ENCODE measurements around the gene NAGLU. TPM values are rescaled to one million over a fixed set of nuclear protein-coding genes. Genes with fewer than 3 reads are reported as not detected.

The NAGLU gene
- total and polyA plus RNA-seq, 2 of the 13 experiments (the other 11 are each of a cell fraction or from before 2014, with no cell fraction given) = 28.2 to 40.1 TPM

DNA sequence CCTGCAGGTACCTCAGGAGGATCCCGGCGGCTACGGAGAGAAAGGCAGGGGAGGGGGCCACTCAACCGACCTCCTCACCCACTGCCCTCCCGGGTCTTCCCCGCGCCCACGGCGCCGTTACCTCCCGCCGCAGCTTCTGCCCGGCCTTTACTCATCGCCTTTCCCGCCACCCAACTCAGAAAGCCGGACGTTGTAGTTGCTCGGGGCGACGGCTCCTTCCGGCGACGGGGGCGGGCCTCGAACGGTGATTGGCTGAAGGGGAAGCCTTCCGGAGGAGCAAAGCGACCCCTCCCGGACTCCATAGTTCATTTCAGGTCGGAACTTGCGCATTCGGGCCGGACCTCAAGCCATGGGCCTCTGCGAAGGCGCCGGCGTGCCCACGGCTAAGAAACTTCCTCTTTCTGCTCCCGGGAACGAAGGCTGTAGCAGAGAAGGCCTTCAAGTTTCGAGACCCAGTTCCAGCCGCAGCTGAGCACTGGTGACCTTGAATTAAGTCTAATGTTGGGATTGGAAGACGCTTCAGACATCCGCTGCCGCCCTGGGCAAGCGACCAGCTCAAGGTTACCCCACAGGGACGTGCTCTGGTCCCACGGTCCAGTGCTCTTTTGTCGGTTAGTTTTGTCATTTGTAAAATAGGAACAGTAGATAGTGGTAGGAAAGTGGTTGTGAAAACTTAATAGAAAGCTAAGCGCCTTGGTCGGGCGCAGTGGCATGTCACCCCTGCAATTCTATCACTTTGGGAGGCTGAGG, 41.7 kb downstream of the NAGLU start, which contains the start of gene PSMC3IP (continued):
- TF ChIP-seq, protein P1, sequence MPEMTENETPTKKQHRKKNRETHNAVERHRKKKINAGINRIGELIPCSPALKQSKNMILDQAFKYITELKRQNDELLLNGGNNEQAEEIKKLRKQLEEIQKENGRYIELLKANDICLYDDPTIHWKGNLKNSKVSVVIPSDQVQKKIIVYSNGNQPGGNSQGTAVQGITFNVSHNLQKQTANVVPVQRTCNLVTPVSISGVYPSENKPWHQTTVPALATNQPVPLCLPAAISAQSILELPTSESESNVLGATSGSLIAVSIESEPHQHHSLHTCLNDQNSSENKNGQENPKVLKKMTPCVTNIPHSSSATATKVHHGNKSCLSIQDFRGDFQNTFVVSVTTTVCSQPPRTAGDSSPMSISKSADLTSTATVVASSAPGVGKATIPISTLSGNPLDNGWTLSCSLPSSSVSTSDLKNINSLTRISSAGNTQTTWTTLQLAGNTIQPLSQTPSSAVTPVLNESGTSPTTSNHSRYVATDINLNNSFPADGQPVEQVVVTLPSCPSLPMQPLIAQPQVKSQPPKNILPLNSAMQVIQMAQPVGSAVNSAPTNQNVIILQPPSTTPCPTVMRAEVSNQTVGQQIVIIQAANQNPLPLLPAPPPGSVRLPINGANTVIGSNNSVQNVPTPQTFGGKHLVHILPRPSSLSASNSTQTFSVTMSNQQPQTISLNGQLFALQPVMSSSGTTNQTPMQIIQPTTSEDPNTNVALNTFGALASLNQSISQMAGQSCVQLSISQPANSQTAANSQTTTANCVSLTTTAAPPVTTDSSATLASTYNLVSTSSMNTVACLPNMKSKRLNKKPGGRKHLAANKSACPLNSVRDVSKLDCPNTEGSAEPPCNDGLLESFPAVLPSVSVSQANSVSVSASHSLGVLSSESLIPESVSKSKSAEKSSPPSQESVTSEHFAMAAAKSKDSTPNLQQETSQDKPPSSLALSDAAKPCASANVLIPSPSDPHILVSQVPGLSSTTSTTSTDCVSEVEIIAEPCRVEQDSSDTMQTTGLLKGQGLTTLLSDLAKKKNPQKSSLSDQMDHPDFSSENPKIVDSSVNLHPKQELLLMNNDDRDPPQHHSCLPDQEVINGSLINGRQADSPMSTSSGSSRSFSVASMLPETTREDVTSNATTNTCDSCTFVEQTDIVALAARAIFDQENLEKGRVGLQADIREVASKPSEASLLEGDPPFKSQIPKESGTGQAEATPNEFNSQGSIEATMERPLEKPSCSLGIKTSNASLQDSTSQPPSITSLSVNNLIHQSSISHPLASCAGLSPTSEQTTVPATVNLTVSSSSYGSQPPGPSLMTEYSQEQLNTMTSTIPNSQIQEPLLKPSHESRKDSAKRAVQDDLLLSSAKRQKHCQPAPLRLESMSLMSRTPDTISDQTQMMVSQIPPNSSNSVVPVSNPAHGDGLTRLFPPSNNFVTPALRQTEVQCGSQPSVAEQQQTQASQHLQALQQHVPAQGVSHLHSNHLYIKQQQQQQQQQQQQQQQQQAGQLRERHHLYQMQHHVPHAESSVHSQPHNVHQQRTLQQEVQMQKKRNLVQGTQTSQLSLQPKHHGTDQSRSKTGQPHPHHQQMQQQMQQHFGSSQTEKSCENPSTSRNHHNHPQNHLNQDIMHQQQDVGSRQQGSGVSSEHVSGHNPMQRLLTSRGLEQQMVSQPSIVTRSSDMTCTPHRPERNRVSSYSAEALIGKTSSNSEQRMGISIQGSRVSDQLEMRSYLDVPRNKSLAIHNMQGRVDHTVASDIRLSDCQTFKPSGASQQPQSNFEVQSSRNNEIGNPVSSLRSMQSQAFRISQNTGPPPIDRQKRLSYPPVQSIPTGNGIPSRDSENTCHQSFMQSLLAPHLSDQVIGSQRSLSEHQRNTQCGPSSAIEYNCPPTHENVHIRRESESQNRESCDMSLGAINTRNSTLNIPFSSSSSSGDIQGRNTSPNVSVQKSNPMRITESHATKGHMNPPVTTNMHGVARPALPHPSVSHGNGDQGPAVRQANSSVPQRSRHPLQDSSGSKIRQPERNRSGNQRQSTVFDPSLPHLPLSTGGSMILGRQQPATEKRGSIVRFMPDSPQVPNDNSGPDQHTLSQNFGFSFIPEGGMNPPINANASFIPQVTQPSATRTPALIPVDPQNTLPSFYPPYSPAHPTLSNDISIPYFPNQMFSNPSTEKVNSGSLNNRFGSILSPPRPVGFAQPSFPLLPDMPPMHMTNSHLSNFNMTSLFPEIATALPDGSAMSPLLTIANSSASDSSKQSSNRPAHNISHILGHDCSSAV (CRISPR knock-in tag; IDR thresholded peaks at IDR 0.05; ENCODE audit: borderline replicate concordance) = no peak
- TF ChIP-seq ZFP36L2 (CRISPR knock-in tag; IDR thresholded peaks at IDR 0.05) (no peak), KLF15 (CRISPR knock-in tag; IDR thresholded peaks at IDR 0.05; ENCODE audit: borderline replicate concordance) (peak; percentile 70; the same call in 1 of the 2 replicates), ZNF672 (CRISPR knock-in tag; IDR thresholded peaks at IDR 0.05) (no peak), KDM4B (CRISPR knock-in tag; IDR thresholded peaks at IDR 0.05) (0 out of 2 replicates have a peak, but pooled peaks have one; percentile 16), NFIB (CRISPR knock-in tag; IDR thresholded peaks at IDR 0.05; ENCODE audit: borderline replicate concordance) (no peak), ZNF670 (CRISPR knock-in tag; IDR thresholded peaks at IDR 0.05; ENCODE audit: borderline replicate concordance) (no peak), ZNF431 (CRISPR knock-in tag; IDR thresholded peaks at IDR 0.05; ENCODE audit: borderline replicate concordance, low read depth) (peak; percentile 39; the same call in 1 of the 2 replicates), JDP2 (CRISPR knock-in tag; IDR thresholded peaks at IDR 0.05; ENCODE audit: borderline replicate concordance) (no peak), MED13 (CRISPR knock-in tag; IDR thresholded peaks at IDR 0.05) (no peak), HOXA9 (CRISPR knock-in tag; IDR thresholded peaks at IDR 0.05; ENCODE audit: borderline replicate concordance) (peak; percentile 42; the same call in 1 of the 2 replicates)
- TF ChIP-seq, protein P2, sequence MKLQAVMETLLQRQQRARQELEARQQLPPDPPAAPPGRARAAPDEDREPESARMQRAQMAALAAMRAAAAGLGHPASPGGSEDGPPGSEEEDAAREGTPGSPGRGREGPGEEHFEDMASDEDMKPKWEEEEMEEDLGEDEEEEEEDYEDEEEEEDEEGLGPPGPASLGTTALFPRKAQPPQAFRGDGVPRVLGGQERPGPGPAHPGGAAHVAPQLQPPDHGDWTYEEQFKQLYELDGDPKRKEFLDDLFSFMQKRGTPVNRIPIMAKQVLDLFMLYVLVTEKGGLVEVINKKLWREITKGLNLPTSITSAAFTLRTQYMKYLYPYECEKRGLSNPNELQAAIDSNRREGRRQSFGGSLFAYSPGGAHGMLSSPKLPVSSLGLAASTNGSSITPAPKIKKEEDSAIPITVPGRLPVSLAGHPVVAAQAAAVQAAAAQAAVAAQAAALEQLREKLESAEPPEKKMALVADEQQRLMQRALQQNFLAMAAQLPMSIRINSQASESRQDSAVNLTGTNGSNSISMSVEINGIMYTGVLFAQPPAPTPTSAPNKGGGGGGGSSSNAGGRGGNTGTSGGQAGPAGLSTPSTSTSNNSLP (IDR thresholded peaks at IDR 0.05; ENCODE audit: low read depth, low read length) = no peak
- TF ChIP-seq, protein P3, sequence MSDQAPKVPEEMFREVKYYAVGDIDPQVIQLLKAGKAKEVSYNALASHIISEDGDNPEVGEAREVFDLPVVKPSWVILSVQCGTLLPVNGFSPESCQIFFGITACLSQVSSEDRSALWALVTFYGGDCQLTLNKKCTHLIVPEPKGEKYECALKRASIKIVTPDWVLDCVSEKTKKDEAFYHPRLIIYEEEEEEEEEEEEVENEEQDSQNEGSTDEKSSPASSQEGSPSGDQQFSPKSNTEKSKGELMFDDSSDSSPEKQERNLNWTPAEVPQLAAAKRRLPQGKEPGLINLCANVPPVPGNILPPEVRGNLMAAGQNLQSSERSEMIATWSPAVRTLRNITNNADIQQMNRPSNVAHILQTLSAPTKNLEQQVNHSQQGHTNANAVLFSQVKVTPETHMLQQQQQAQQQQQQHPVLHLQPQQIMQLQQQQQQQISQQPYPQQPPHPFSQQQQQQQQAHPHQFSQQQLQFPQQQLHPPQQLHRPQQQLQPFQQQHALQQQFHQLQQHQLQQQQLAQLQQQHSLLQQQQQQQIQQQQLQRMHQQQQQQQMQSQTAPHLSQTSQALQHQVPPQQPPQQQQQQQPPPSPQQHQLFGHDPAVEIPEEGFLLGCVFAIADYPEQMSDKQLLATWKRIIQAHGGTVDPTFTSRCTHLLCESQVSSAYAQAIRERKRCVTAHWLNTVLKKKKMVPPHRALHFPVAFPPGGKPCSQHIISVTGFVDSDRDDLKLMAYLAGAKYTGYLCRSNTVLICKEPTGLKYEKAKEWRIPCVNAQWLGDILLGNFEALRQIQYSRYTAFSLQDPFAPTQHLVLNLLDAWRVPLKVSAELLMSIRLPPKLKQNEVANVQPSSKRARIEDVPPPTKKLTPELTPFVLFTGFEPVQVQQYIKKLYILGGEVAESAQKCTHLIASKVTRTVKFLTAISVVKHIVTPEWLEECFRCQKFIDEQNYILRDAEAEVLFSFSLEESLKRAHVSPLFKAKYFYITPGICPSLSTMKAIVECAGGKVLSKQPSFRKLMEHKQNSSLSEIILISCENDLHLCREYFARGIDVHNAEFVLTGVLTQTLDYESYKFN (CRISPR knock-in tag; conservative IDR thresholded peaks at IDR 0.05) = peak; percentile 33

Data from HepG2 (cell line).